GM18511 (cell line): ENCODE measurements around the gene KATNAL1.

Experiments
- ATAC-seq: cut with Tn5 transposase; IDR thresholded peaks from one replicate; pipeline ENCODE4 v1.9.1; 2021; ENCODE audit warnings: mild to moderate bottlenecking, moderate library complexity; ENCODE audit not compliant: unreplicated experiment

KATNAL1 gene

GRCh38 chr13:30333616-30334015 is 26.3 kb upstream of the KATNAL1 start:
- no peak for ATAC-seq

GRCh38 chr13:30332456-30333143 is 25.2 kb upstream of the KATNAL1 start:
- peak; percentile 73 for ATAC-seq

GRCh38 chr13:30331331-30331771 is 24.0 kb upstream of the KATNAL1 start:
- ATAC-seq: no peak

DNA sequence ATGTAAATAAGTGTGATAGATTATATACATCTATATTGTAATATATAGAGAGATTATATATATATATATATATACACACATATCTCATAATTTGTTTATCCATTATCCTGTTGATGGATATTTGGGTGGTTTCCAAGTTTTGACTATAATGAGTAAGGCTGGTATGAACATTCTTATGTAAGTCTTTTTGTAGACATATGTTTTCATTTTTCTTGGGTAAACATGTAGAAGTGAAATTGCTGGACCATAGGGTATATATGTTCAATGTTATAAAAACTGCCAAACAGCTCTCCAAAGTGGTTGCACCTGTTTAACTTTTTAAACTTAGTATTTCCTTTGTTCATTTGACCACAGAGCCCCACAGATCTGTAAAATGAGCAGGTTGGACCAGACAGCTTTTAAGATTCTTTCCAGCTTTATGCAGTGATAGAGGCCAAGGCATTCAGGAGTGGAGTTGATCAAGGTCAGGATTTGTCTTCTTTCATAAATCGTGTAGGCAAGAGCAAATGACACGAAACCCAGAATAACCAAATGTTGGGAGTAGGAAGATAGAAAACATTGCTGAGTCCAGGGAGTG is 21.7 kb upstream of the KATNAL1 start:
- no peak for ATAC-seq

DNA sequence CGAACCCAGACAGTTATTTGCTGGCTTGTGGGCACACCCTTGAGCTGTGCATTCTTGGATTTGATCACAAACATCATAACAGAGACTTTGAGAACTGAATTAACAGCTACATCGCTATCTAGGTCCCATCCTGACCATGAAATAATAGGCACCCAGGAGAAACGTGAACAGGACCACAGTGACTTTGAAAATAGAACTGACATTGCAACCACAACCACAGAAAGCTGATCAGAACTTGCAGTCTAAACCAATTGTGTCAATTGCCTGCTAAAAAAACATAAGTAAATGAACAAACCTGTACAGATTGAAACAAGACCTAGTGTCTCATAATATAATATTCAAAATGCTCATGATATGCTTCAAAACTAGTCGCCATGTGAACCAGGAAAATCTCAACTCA is 18.3 kb upstream of the KATNAL1 start:
- ATAC-seq: peak; percentile 62

GRCh38 chr13:30323524-30323923 is 16.2 kb upstream of the KATNAL1 start:
- ATAC-seq: no peak

GRCh38 chr13:30322428-30322827 is 15.1 kb upstream of the KATNAL1 start:
- no peak for ATAC-seq

DNA sequence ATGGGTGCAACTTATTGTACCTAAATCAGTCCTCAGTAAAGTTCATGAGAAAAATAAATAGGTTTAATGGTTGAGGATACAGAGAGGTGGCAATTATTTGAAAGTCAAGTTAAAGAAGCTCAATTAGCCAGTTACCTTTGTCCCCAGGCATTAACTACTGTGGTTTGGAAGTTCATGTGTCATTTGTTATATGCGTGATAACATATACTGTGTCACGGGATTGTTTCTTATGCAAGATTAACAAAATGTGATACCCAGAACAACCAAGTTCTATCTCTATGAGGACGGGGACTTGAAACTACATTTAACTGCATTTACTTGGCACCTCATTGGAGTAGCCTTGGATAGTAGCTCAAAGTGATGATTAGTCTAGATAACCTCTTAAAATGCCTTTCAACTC is 13.9 kb upstream of the KATNAL1 start:
- ATAC-seq: no peak

GRCh38 chr13:30319655-30320054 is 12.3 kb upstream of the KATNAL1 start:
- ATAC-seq: no peak

DNA sequence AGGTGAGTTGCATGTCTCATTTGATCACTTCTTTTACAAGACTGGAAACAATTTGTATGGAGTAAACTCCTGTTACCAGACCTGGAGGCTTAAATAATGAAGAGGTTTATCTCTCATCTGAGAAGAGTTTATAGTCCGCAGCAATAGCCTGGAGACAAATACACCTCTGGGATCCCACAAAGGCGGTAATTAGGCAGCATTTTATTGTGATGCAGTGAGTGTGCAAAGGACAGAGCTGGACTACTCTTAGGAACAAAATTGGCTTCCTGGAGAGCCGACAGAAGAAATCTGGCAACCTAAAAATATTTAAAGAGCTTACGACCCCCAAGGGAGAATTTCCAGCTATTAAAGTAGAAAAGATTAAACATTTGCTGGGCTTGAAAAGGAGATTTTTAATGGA is 11.8 kb upstream of the KATNAL1 start:
- no peak for ATAC-seq

GRCh38 chr13:30318026-30318425 is 10.7 kb upstream of the KATNAL1 start:
- no peak for ATAC-seq

GRCh38 chr13:30314562-30314961 is 7.2 kb upstream of the KATNAL1 start:
- ATAC-seq: no peak

- no peak for ATAC-seq
Observed at GRCh38 chr13:30314069-30314468, 6.7 kb upstream of the KATNAL1 start.

DNA sequence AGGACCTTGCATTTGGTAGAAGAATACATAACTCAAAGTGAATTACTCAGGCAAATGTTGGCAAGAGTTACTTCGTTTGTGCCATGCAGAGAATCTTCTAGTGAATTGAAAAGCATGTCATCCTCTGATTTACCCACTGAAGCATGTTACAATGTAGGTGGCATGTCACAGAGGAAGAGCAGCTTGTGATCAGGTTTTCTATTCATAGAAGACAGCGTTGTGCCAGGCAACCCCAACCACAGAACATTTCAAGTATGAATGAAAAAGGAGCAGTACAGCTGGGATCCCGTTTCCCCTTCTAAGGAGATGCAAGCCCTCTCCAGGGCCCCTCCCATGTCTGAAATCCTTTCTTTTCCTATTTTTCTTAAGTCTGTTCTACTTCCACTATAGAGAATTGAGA is 6.0 kb upstream of the KATNAL1 start:
- no peak for ATAC-seq

DNA sequence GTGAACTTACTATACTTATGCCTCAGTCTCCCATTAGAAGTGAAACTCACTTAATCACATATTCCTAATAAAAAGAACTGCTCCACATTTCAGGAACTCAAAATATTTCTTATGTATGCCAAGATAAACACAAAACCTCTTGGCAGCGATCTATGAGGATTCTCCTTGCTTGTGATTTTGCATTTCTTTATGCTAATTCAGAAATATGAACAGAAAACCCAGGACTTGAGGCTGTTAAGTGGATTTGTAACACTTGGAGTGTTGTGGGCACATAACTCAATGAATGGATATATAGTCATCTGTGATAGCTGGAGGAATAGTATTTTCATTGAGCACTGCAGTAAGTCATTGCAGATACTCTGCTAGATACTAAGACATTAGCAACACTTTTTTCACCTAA is 5.6 kb upstream of the KATNAL1 start:
- ATAC-seq: no peak

GRCh38 chr13:30308548-30308947 is 1.2 kb upstream of the KATNAL1 start:
- ATAC-seq: no peak

DNA sequence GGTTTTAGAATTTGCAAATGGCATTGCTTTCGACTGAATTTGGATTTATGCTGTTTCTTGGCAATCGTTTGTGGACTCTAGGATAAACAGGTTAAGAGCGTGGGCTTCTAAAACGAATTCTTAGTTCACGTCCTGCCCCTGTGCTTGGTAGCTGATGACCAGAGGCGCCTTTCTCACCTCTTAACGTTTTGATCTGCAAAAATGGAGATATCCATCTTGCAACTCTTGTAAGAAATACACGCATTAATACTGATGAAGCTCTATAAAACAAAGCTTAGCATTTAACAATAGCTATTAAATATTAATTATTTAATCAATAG is 580 bp upstream of the KATNAL1 start:
- ATAC-seq: no peak

DNA sequence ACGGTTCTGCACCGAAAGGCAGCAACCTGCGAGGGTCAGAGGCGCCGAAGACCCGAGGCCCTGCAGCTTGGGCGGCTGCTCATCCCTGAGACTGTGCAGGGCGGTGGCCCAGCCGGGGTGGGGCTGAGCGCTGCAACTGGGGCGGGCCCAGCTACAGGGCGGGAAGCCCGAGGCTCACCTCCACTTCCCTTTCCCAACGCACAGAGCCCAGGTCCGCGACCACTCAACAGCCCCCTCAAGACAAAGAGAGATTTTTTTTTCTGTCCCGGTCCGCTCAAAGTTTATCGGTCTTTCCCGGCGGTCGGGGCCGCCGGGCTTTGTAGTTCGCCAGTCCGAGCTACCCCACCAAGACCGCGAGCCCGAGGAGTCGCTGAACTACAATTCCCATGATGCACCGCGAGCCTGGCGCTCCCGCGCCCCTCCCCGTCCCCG is 573 bp downstream of the KATNAL1 start:
- ATAC-seq: peak; percentile 90

- no peak for ATAC-seq
Observed at GRCh38 chr13:30305456-30305970, 1.8 kb downstream of the KATNAL1 start.

GRCh38 chr13:30303269-30303668 is 4.1 kb downstream of the KATNAL1 start:
- no peak for ATAC-seq

DNA sequence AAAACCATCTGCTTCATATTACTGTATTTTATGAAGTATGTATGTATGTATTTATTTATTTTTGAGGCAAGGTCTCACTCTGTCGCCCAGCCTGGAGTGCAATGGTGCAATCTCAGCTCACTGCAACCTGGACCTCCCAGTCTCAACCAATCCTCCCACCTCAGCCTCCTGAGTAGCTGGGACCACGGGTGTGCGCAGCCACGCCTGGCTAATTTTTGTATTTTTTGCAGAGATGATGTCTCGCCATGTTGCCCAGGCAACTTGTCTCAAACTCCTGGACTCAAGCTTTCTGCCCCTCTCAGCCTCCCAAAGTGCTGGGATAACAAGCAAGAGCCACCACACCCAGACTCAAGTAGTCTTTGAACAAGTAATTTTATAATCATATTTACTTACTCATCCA is 5.5 kb downstream of the KATNAL1 start:
- ATAC-seq: no peak

- no peak for ATAC-seq
Observed at GRCh38 chr13:30300596-30300995, 6.8 kb downstream of the KATNAL1 start.

DNA sequence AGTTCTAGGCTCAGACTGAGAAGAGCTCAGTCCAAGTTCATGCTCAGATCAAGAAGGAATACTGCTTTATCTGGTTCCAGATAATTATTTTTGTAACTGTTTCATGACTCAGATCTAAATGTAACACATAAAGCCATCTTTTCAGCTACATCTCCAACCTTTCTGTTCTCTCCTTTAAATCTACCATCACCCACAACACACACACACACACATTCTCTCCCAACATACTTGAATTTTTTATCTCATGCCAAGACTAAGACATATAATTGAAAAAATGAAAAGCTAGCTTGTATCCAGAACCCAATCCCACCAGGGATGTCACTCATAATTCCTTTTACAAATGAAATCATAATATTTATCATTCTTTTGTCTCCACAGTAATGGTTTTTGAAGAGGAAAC is 7.6 kb downstream of the KATNAL1 start:
- ATAC-seq: no peak
